Measurements from ENCODE around the gene ACVRL1. TPM values are rescaled to one million over a fixed set of nuclear protein-coding genes. Genes with fewer than 3 reads are reported as not detected.

The ACVRL1 gene
- total RNA-seq: 107 and 184 TPM in 2 replicates

GRCh38 chr12:51907083-51907855, at the start of gene ACVRL1:
Gene ACVRL1 (plus strand): TSS chr12:51907504. CDS start chr12:51912475, 4,971 bp downstream.

GRCh38 chr12:51887476-51888315, 19.6 kb upstream of the ACVRL1 start, which contains the start of gene ANKRD33:
Gene ANKRD33 (plus strand): TSS chr12:51888103. CDS start chr12:51888187, 84 bp downstream.

GRCh38 chr12:51951199-51951842, 44.0 kb downstream of the ACVRL1 start, which contains the start of gene ACVR1B:
Gene ACVR1B (plus strand): TSS chr12:51951699. CDS start chr12:51951744, 45 bp downstream.

Other genes starting within 250 kb of the ACVRL1 start
- gene FIGNL2, start 58.8 kb upstream of the ACVRL1 start, total RNA-seq: not detected in 2 replicates
- gene ANKRD33, start 19.4 kb upstream of the ACVRL1 start, total RNA-seq: not detected in 2 replicates
- gene ACVR1B, start 44.2 kb downstream of the ACVRL1 start, total RNA-seq: 18.2 and 20.7 TPM in 2 replicates
- 6.8 and 20.4 TPM in 2 replicates for gene TAMALIN, start 99.4 kb downstream of the ACVRL1 start, total RNA-seq
- 22.0 and 122 TPM in 2 replicates for gene NR4A1, start 143.9 kb downstream of the ACVRL1 start, total RNA-seq
- gene ATG101, start 162.5 kb downstream of the ACVRL1 start, total RNA-seq: 85.6 and 98.5 TPM in 2 replicates
- gene SMIM41, start 172.2 kb downstream of the ACVRL1 start, total RNA-seq: not detected in 2 replicates

Data from cardiac atrium fibroblast (primary cell).